Neural cell (in vitro differentiated cells): ENCODE measurements around the gene NFXL1. TPM values are rescaled to one million over a fixed set of nuclear protein-coding genes. Genes with fewer than 3 reads are reported as not detected.

Experiments
- H2AFZ ChIP-seq: fragments of 200-600, 300-800 bp; sonication (generic), shearing (Covaris generic); 2 replicates; pipeline ENCODE4 v1.6.0; 2014; ENCODE audit warnings: low read depth, mild to moderate bottlenecking, antibody characterized with exemption, low read length, moderate library complexity
- H3F3A ChIP-seq: fragments of 200-600 bp; shearing (Covaris generic); 2 replicates; pipeline ENCODE4 v1.6.1; 2016; ENCODE audit warnings: mild to moderate bottlenecking, moderate library complexity, mixed read lengths, antibody characterized with exemption, low read length; ENCODE audit not compliant: insufficient read depth, poor library complexity, severe bottlenecking
- H3K27ac ChIP-seq: fragments of 200-600, 300-800 bp; sonication (generic), shearing (Covaris generic); 2 replicates; pipeline ENCODE4 v1.5.1; 2014; ENCODE audit warnings: mild to moderate bottlenecking, low read length, moderate library complexity
- H3K27me3 ChIP-seq: fragments of 300-800, 200-600 bp; sonication (generic), shearing (Covaris generic); 2 replicates; pipeline ENCODE4 v1.6.0; 2014; ENCODE audit warnings: mild to moderate bottlenecking, low read depth, low read length, moderate library complexity; ENCODE audit not compliant: insufficient read depth
- H3K36me3 ChIP-seq: fragments of 300-800, 200-600 bp; sonication (generic), shearing (Covaris generic); 2 replicates; pipeline ENCODE4 v1.5.1; 2014; ENCODE audit warnings: mild to moderate bottlenecking, antibody characterized with exemption, low read length, moderate library complexity; ENCODE audit not compliant: insufficient read depth
- H3K4me2 ChIP-seq: fragments of 300-800, 200-600 bp; sonication (generic), shearing (Covaris generic); 2 replicates; pipeline ENCODE4 v1.6.0; 2014; ENCODE audit warnings: mild to moderate bottlenecking, low read length
- H3K4me3 ChIP-seq: fragments of 300-800, 200-600 bp; sonication (generic), shearing (Covaris generic); 2 replicates; pipeline ENCODE4 v1.5.1; 2014; ENCODE audit warnings: mild to moderate bottlenecking, low read length, moderate library complexity
- H3K79me2 ChIP-seq: fragments of 200-600 bp; shearing (Covaris generic); replicated peaks from 2 replicates; pipeline ENCODE4 v1.6.0; 2014; ENCODE audit warnings: mild to moderate bottlenecking, low read length, moderate library complexity; ENCODE audit not compliant: insufficient read depth
- H3K9ac ChIP-seq: fragments of 300-800, 200-600 bp; sonication (generic), shearing (Covaris generic); 2 replicates; pipeline ENCODE4 v1.6.1; 2016; ENCODE audit warnings: mild to moderate bottlenecking, low read length, mixed read lengths
- H3K9me2 ChIP-seq: fragments of 200-600 bp; shearing (Covaris generic); 2 replicates; pipeline ENCODE4 v1.6.1; 2016; ENCODE audit warnings: mild to moderate bottlenecking, low read length, mixed read lengths; ENCODE audit not compliant: insufficient read depth
- H3K9me3 ChIP-seq: fragments of 200-600, 300-800 bp; sonication (generic), shearing (Covaris generic); 2 replicates; pipeline ENCODE4 v1.6.1; 2016; ENCODE audit warnings: mild to moderate bottlenecking, mixed run types, low read length, moderate library complexity, mixed read lengths
- H4K20me1 ChIP-seq: fragments of 200-600 bp; shearing (Covaris generic); 2 replicates; pipeline ENCODE4 v1.6.1; 2016; ENCODE audit warnings: mild to moderate bottlenecking, mixed run types; ENCODE audit not compliant: insufficient read depth
- CTCF ChIP-seq: fragments of 450-650 bp; IDR thresholded peaks from 2 replicates; pipeline ENCODE4 v1.5.1; 2014; ENCODE audit warnings: antibody characterized with exemption, mild to moderate bottlenecking, moderate library complexity; ENCODE audit not compliant: poor library complexity, severe bottlenecking
- EP300 ChIP-seq: fragments of 450-650 bp; conservative IDR thresholded peaks from 2 replicates; pipeline ENCODE4 v1.6.1; 2014; ENCODE audit warnings: antibody characterized with exemption, mild to moderate bottlenecking, moderate library complexity; ENCODE audit not compliant: poor library complexity, severe bottlenecking
- EZH2 ChIP-seq: fragments of 200-600, 300-800 bp; shearing (Covaris generic), sonication (generic); IDR thresholded peaks from 2 replicates; pipeline ENCODE4 v1.6.1; 2014; ENCODE audit warnings: antibody characterized with exemption, low read length, borderline replicate concordance, mild to moderate bottlenecking; ENCODE audit not compliant: insufficient read depth, poor library complexity, severe bottlenecking
- MXI1 ChIP-seq: fragments of 450-650 bp; conservative IDR thresholded peaks from 2 replicates; pipeline ENCODE4 v1.6.1; 2014; ENCODE audit warnings: antibody characterized with exemption, mild to moderate bottlenecking; ENCODE audit not compliant: poor library complexity, severe bottlenecking
- POLR2AphosphoS5 ChIP-seq: IDR thresholded peaks from 2 replicates; pipeline ENCODE4 v1.6.1; 2012
- RAD21 ChIP-seq: fragments of 450-650 bp; conservative IDR thresholded peaks from 2 replicates; pipeline ENCODE4 v1.6.1; 2014; ENCODE audit warnings: antibody characterized with exemption, mild to moderate bottlenecking, moderate library complexity
- SMC3 ChIP-seq: fragments of 450-650 bp; conservative IDR thresholded peaks from 2 replicates; pipeline ENCODE4 v1.6.1; 2014; ENCODE audit warnings: antibody characterized with exemption, mild to moderate bottlenecking, moderate library complexity; ENCODE audit not compliant: poor library complexity
- TAF1 ChIP-seq: IDR thresholded peaks from 2 replicates; pipeline ENCODE4 v1.6.1; 2012; ENCODE audit warnings: low read depth
- polyA plus RNA-seq: library from polyadenylated mRNA; depleted of rRNA; stranded (reverse); fragments of >200 nt; gene quantifications from 2 replicates; pipeline ENCODE4 v1.2.3, GENCODE V29; 2014
- TF ChIP-seq, protein P1 (sequence below): IDR thresholded peaks from 2 replicates; pipeline ENCODE4 v1.6.1; 2012; ENCODE audit warnings: borderline replicate concordance

The NFXL1 gene
- polyA plus RNA-seq, 1 donor from 2014 or later, result 15.8 TPM

DNA sequence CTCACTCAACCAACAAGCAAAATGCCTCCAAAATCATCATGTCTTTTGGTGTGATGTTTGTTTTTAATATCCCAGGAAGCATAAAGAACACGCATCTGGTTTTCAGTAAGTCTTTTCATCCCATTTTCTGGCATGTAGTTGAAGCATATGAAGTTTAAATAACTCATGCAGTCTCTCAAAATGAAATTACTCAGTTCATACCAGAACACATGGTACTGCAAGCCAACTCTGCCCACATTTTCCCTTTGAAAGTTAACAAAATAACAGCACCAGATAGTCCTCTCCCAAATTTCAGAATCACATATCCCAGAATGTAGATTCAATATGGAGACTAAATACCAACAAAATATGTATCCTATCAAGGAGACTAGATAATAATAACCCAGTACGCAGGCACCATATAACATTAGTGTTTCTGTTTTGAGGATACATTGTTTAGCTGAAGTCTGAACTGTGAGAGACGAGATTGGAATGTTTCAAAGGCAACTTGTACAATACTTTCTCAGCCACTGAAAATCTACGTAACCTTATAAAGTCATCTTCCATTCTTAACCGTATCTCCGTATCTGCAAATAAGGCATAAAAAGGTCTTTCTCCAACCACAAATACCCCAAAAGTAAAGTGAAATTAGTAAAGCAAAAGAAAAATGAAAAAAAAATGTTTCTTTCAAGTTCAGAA lies 99.6 kb downstream of the NFXL1 start:
- Histone ChIP-seq H3K27ac (no peak overlapping the region), H3K36me3 (no peaks in the 10 kb centered on the region), H2AFZ (no peak overlapping the region), H3K9ac (no peak overlapping the region), H3K4me3 (no peak overlapping the region), H3K27me3 (no peaks in the 10 kb centered on the region), H4K20me1 (no peaks in the 10 kb centered on the region), H3K79me2 (no peaks in the 10 kb centered on the region), H3K9me2 (no peaks in the 10 kb centered on the region), H3K9me3 (no peaks in the 10 kb centered on the region), H3F3A (no peaks in the 10 kb centered on the region), H3K4me2 (no peak overlapping the region)
- TF ChIP-seq SMC3 (no peak), EZH2 (no peak), MXI1 (no peak), EP300 (no peak), CTCF (no peak), POLR2AphosphoS5 (no peak), RAD21 (no peak), TAF1 (no peak)
- TF ChIP-seq, protein P1, sequence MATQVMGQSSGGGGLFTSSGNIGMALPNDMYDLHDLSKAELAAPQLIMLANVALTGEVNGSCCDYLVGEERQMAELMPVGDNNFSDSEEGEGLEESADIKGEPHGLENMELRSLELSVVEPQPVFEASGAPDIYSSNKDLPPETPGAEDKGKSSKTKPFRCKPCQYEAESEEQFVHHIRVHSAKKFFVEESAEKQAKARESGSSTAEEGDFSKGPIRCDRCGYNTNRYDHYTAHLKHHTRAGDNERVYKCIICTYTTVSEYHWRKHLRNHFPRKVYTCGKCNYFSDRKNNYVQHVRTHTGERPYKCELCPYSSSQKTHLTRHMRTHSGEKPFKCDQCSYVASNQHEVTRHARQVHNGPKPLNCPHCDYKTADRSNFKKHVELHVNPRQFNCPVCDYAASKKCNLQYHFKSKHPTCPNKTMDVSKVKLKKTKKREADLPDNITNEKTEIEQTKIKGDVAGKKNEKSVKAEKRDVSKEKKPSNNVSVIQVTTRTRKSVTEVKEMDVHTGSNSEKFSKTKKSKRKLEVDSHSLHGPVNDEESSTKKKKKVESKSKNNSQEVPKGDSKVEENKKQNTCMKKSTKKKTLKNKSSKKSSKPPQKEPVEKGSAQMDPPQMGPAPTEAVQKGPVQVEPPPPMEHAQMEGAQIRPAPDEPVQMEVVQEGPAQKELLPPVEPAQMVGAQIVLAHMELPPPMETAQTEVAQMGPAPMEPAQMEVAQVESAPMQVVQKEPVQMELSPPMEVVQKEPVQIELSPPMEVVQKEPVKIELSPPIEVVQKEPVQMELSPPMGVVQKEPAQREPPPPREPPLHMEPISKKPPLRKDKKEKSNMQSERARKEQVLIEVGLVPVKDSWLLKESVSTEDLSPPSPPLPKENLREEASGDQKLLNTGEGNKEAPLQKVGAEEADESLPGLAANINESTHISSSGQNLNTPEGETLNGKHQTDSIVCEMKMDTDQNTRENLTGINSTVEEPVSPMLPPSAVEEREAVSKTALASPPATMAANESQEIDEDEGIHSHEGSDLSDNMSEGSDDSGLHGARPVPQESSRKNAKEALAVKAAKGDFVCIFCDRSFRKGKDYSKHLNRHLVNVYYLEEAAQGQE, result no peak

DNA sequence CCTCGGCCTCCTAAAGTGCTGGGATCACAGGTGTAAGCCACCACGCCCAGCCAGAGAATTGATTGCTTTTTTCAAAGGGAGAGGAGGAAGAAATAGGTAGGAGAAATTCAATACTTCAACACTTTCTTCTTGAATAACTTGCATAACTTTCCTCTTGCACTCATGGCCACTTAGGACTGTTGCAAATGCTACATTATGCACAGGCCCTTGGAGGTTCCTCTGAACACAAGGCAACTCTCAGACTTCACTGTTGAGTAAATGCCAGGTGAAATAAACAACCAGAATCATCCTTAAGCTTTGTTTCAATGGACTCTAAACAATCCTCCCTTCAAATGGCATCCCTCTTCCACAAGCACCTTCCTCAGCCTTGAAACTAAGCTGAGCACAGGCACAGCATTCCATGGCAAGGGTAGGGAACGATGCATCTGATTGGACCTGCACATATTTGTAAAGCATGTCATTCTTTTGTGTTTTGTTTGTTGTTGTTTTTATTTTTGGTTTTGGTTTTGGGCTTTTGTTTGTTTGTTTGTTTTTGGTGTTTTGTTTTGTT lies 104.7 kb downstream of the NFXL1 start:
- no peaks in the 10 kb centered on the region for H3K36me3 ChIP-seq
- no peak overlapping the region for H3K9ac ChIP-seq
- no peaks in the 10 kb centered on the region for H4K20me1 ChIP-seq
- no peaks in the 10 kb centered on the region for H3K27me3 ChIP-seq
- no peak overlapping the region for H3K27ac ChIP-seq
- H3K79me2 ChIP-seq, result no peaks in the 10 kb centered on the region
- H3K4me3 ChIP-seq, result no peak overlapping the region
- H3K9me2 ChIP-seq, result no peaks in the 10 kb centered on the region
- no peak for TF ChIP-seq EP300
- no peak for TF ChIP-seq TAF1
- no peak for TF ChIP-seq POLR2AphosphoS5
- TF ChIP-seq MXI1, result no peak
- TF ChIP-seq EZH2, result no peak
- TF ChIP-seq SMC3, result no peak
- TF ChIP-seq CTCF, result no peak
- TF ChIP-seq RAD21, result no peak
- TF ChIP-seq, protein P1, result no peak
- no peaks in the 10 kb centered on the region for H3F3A ChIP-seq
- H2AFZ ChIP-seq, result no peak overlapping the region
- H3K9me3 ChIP-seq, result no peaks in the 10 kb centered on the region
- H3K4me2 ChIP-seq, result no peak overlapping the region
